ENCODE results near the gene ABLIM1. TPM values are rescaled to one million over a fixed set of nuclear protein-coding genes. Genes with fewer than 3 reads are reported as not detected.

Gene ABLIM1
- total and polyA plus RNA-seq, 2 of the 13 experiments (the other 11 are each of a cell fraction or from before 2014, with no cell fraction given), result 59.4 to 92.7 TPM

GRCh38 chr10:114540236-114540635 is 117.8 kb downstream of the ABLIM1 start (continued):
- TF ChIP-seq HNF1A (IDR thresholded peaks at IDR 0.05; ENCODE audit: low read depth) (no peak), HNF1A (CRISPR knock-in tag; IDR thresholded peaks at IDR 0.05; ENCODE audit: borderline replicate concordance) (no peak), AHR (CRISPR knock-in tag; IDR thresholded peaks at IDR 0.05) (no peak), NCOA1 (CRISPR knock-in tag; IDR thresholded peaks at IDR 0.05) (no peak), HOXA3 (CRISPR knock-in tag; IDR thresholded peaks at IDR 0.05) (no peak), DDIT3 (CRISPR knock-in tag; IDR thresholded peaks at IDR 0.05) (no peak), ZNF143 (CRISPR knock-in tag; IDR thresholded peaks at IDR 0.05) (no peak), MAF1 (CRISPR knock-in tag; IDR thresholded peaks at IDR 0.05; ENCODE audit: borderline replicate concordance) (no peak)

- in situ Hi-C loops (cut with HindIII; ENCODE audit: extremely low pct_ligation_motif_present, low pct_unique_long_range_greater_than_20kb) (no loop called here), intact Hi-C loops (cut with micrococcal nuclease; ENCODE audit: unreplicated experiment) (no loop called here)
- Histone ChIP-seq H3K36me3 (replicated peaks in 1 of 2; ENCODE audit: control insufficient read depth in 1 of 2, insufficient read depth in 2 of 2, low read length in 2 of 2) (no peaks in the 10 kb centered on the region), H3K4me2 (ENCODE audit: low read depth, low read length) (no peak overlapping the region), H3K79me2 (ENCODE audit: insufficient read depth, low read length) (no peaks in the 10 kb centered on the region), H3K9ac (ENCODE audit: insufficient read depth, low read depth, low read length) (no peak overlapping the region), H4K20me1 (ENCODE audit: insufficient read depth, low read length) (no peaks in the 10 kb centered on the region), H3K27me3 (ENCODE audit: control insufficient read depth in 1 of 2, insufficient read depth in 2 of 2, low read length in 2 of 2) (no peaks in the 10 kb centered on the region), H3K27ac (ENCODE audit: extremely low read length, insufficient read depth, low read length) (no peak overlapping the region), H2AFZ (ENCODE audit: low read length) (no peak overlapping the region), H3K9me3 (ENCODE audit: low read length) (no peaks in the 10 kb centered on the region), H3K4me3 (replicated peaks in 1 of 3; ENCODE audit: insufficient read depth in 1 of 3, low read depth in 2 of 3, low read length in 3 of 3) (no peak overlapping the region), H3K4me1 (ENCODE audit: insufficient read depth, low read length) (peaks cover 12% of the 10 kb centered on the region)
- BruUV-seq (replicated peaks), result no TSS peak
- no peak for DNase-seq (ENCODE audit: low spot score)
- FAIRE-seq, result no peak
- ChIA-PET POLR2A (no interaction called here), CTCF (ENCODE audit: low intra/inter-chr PET ratio, low total read pairs) (no interaction called here)
- 91% methylated on average over 2 of the region's 2 CpGs for WGBS (ENCODE audit: low lambda C conversion rate)
- ATAC-seq, result no peak
- TF ChIP-seq GTF2F1 (IDR thresholded peaks at IDR 0.05; ENCODE audit: low read length) (no peak), ZBTB10 (CRISPR knock-in tag; IDR thresholded peaks at IDR 0.05; ENCODE audit: borderline replicate concordance) (no peak), ESRRA (CRISPR knock-in tag; IDR thresholded peaks at IDR 0.05; ENCODE audit: low read depth) (no peak), ZNF343 (CRISPR knock-in tag; IDR thresholded peaks at IDR 0.05) (no peak), CREM (IDR thresholded peaks at IDR 0.05) (no peak), CREM (CRISPR knock-in tag; IDR thresholded peaks at IDR 0.05) (no peak), CCDC6 (CRISPR knock-in tag; IDR thresholded peaks at IDR 0.05) (no peak), FLYWCH1 (CRISPR knock-in tag; IDR thresholded peaks at IDR 0.05) (no peak), AKAP8 (CRISPR knock-in tag; IDR thresholded peaks at IDR 0.05) (no peak), PHF8 (CRISPR knock-in tag; IDR thresholded peaks at IDR 0.05) (no peak), LBX2 (CRISPR knock-in tag; IDR thresholded peaks at IDR 0.05; ENCODE audit: borderline replicate concordance) (no peak)
Observed at GRCh38 chr10:114539623-114540022, 118.5 kb downstream of the ABLIM1 start.

All from HepG2 (cell line).